Activated T-helper 17 cell treated with anti-CD3 and anti-CD28 coated beads, Interleukin-2, amount 50 U/mL, for 72 hours (primary cell): Measurements from ENCODE around the gene DAB1. TPM values are rescaled to one million over a fixed set of nuclear protein-coding genes. Genes with fewer than 3 reads are reported as not detected.

ENCODE experiments used
- ATAC-seq: fragments of 150-1000 bp; cut with Tn5 transposase; replicated peaks from 2 replicates; pipeline ENCODE4 v1.10.0; 2021; ENCODE audit warnings: mild to moderate bottlenecking, moderate library complexity
- H3K27ac Mint-ChIP-seq: one replicate; pipeline ENCODE4 v1.8.0; 2022; ENCODE audit warnings: mixed read lengths
- H3K27me3 Mint-ChIP-seq: one replicate; pipeline ENCODE4 v1.8.0; 2022; ENCODE audit warnings: mixed read lengths
- H3K36me3 Mint-ChIP-seq: one replicate; pipeline ENCODE4 v1.8.0; 2022; ENCODE audit warnings: low read depth, mild to moderate bottlenecking, mixed read lengths
- H3K4me1 Mint-ChIP-seq: one replicate; pipeline ENCODE4 v1.8.0; 2022; ENCODE audit warnings: mixed read lengths
- H3K4me3 Mint-ChIP-seq: one replicate; pipeline ENCODE4 v1.8.0; 2022; ENCODE audit warnings: mild to moderate bottlenecking, mixed read lengths
- H3K9me3 Mint-ChIP-seq: one replicate; pipeline ENCODE4 v1.8.0; 2022; ENCODE audit warnings: mixed read lengths
- total RNA-seq, 2 donors: library from RNA; stranded (reverse); gene quantifications; one replicate each; pipeline ENCODE4 v1.2.3, GENCODE V29; 2022

The DAB1 gene
- total RNA-seq, 2 donors from 2014 or later, result 1.7 to 2.7 TPM

DNA sequence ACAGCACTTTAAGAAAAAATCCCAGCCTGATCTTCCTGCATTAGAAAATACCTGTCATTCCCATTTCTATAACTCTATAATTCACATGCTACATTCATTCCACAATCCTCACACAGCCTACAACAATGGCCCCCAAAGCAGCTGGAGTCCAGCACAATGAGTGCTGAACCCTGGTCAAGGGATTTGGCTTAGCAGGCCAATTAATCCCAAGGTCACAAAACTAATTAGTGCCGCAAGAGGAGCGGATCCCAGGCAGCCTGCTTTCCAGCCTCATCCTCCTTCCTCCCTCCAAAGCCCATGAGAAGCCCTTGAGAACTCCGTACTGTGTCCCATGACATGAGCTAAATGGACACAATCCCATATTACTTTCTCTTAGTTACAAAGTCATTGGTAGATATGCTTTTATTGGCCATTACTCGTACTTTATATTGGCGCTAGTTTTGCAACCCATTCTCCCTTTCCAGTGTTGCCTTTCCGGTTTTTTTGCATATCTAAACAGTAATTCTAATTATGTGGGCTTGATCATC lies 94.8 kb downstream of the DAB1 start:
- no peaks in the 10 kb centered on the region for H3K27me3 Mint-ChIP-seq
- ATAC-seq, result no peak
- no peaks in the 10 kb centered on the region for H3K36me3 Mint-ChIP-seq
- H3K4me1 Mint-ChIP-seq, result no peaks in the 10 kb centered on the region
- H3K27ac Mint-ChIP-seq, result no peak overlapping the region
- H3K9me3 Mint-ChIP-seq, result peaks cover 4% of the 10 kb centered on the region
- H3K4me3 Mint-ChIP-seq, result no peak overlapping the region

DNA sequence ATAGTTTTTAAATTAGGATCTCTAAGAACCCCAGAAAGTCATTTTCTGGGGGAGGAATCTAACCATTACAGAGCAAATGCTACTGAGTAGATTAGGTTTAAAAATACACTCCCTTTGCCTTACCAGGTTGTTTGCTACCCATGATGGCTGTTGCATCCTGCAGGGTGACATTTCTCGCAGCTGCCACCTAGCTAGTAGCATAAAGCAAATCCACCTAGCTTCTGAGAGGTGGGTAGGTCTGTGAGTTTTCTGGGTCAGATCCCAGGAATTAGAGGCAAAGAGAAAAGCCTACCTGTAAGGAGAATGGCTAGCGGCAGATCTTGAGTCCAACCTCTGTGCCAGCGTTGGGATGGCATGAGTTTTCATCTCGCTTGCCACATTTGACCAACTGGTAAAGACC lies 95.9 kb downstream of the DAB1 start:
- Mint-ChIP-seq H3K9me3 (peaks cover 4% of the 10 kb centered on the region), H3K36me3 (no peaks in the 10 kb centered on the region), H3K4me3 (no peak overlapping the region), H3K27ac (no peak overlapping the region), H3K4me1 (no peaks in the 10 kb centered on the region), H3K27me3 (no peaks in the 10 kb centered on the region)
- ATAC-seq, result no peak

DNA sequence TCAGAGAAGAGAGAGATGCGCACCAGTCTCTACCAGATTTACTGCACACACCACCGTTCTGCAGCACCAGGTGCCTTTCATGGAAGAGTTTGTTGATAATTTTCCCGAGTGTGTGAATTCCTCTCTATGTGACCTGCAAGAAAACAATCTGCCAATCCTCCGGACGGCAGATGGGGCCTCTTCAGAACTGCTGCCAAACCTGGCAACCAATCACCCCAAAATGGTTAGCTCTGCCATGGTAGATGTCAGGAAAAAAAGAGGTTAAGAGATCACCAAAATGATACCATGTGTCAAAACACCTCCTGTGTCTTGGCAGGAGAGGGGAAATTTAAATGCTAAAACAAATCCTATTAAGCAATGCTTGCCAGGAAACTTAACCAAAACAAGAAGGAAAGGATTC lies 96.5 kb downstream of the DAB1 start:
- no peak for ATAC-seq

DNA sequence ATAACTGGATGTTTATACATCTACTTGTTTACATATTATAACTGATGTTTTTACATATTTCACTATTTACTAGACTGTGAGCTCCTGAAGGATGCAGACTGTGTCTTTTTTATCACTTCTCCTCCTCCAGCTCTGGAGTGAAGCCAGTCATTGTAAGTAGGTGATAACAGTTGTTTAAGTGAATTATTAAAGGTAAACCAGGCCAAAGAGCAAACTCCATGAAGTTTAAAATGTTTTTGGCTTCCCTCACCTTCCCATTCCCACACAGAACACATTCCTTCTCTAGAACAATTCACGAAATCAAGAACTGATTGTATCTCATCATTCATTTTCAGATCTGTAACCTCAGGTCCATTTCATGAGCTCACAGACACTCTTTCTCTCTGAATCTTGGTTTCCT lies 98.3 kb downstream of the DAB1 start:
- Mint-ChIP-seq H3K9me3 (no peaks in the 10 kb centered on the region), H3K4me1 (no peaks in the 10 kb centered on the region), H3K27me3 (no peaks in the 10 kb centered on the region), H3K4me3 (no peak overlapping the region), H3K27ac (no peak overlapping the region), H3K36me3 (no peaks in the 10 kb centered on the region)
- ATAC-seq, result no peak

More for the DNA sequence above, 96.5 kb downstream of the DAB1 start:
- H3K36me3 Mint-ChIP-seq, result no peaks in the 10 kb centered on the region
- no peak overlapping the region for H3K27ac Mint-ChIP-seq
- peaks cover 4% of the 10 kb centered on the region for H3K9me3 Mint-ChIP-seq
- H3K4me1 Mint-ChIP-seq, result no peaks in the 10 kb centered on the region
- H3K27me3 Mint-ChIP-seq, result no peaks in the 10 kb centered on the region
- H3K4me3 Mint-ChIP-seq, result no peak overlapping the region

DNA sequence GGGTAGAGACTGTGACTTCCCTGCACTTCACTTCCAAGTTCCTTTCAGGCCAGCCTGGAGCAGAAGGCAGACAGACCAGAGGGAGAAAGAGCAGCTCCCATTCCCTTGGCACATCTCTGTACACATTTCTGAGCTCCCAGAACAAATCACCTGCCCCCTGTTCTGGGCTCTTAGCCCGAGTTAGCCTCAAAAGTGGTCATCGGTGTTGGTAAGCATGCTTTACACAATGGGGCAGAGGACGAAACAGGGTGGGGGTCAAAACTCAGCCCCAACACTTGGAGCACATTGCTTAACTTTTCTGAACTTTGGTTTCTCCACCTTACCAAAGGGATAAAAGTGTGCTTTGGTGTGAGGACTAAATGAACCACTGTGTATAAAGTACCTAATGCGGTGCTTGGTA lies 98.7 kb downstream of the DAB1 start:
- H3K27me3 Mint-ChIP-seq, result no peaks in the 10 kb centered on the region
- H3K4me1 Mint-ChIP-seq, result no peaks in the 10 kb centered on the region
- no peaks in the 10 kb centered on the region for H3K9me3 Mint-ChIP-seq
- H3K27ac Mint-ChIP-seq, result no peak overlapping the region
- H3K4me3 Mint-ChIP-seq, result no peak overlapping the region
- no peak for ATAC-seq
- no peaks in the 10 kb centered on the region for H3K36me3 Mint-ChIP-seq

DNA sequence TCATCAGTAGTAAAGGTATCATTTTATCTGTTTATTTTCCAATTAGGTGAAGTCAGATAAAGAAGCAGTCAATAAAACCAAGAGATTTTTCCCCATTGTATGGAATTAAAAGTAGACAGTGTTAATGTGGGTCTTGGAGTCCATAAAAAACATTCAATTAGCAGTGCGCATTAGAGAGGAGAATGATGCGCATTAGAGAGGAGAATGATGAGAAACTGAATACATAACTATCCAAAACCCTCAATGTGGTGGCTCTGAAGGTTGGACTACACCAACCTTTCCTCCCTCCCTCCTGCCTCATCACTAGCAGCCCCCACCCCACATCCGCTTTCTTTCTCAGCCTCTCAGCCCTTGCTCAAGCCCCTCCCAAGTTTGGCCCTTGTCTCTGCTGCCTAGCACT lies 99.5 kb downstream of the DAB1 start:
- ATAC-seq, result no peak
- H3K36me3 Mint-ChIP-seq, result no peaks in the 10 kb centered on the region
- no peaks in the 10 kb centered on the region for H3K27me3 Mint-ChIP-seq
- H3K4me3 Mint-ChIP-seq, result no peak overlapping the region
- H3K9me3 Mint-ChIP-seq, result no peaks in the 10 kb centered on the region
- no peaks in the 10 kb centered on the region for H3K4me1 Mint-ChIP-seq
- no peak overlapping the region for H3K27ac Mint-ChIP-seq

DNA sequence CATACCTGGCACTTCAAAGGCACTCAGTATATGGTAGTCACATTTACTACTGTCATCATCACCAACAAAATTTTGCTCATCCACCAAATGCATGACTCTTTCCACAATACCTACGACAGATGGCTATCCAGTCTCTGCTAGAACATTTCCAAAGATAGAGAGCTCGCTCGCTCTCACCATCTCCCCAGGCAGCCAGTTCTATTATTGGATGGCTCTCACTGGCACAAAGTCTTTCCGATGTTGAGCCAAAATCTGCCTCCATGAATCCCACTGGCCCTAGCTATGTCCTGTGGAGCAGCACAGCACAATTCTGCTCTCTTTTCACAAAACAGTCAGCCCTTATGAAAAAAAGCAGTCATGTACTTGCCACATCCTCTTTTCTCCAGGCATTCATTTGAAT lies 102.1 kb downstream of the DAB1 start:
- Mint-ChIP-seq H3K4me3 (no peak overlapping the region), H3K36me3 (no peaks in the 10 kb centered on the region), H3K4me1 (no peaks in the 10 kb centered on the region), H3K9me3 (peaks cover 3% of the 10 kb centered on the region), H3K27ac (no peak overlapping the region), H3K27me3 (no peaks in the 10 kb centered on the region)
- no peak for ATAC-seq

DNA sequence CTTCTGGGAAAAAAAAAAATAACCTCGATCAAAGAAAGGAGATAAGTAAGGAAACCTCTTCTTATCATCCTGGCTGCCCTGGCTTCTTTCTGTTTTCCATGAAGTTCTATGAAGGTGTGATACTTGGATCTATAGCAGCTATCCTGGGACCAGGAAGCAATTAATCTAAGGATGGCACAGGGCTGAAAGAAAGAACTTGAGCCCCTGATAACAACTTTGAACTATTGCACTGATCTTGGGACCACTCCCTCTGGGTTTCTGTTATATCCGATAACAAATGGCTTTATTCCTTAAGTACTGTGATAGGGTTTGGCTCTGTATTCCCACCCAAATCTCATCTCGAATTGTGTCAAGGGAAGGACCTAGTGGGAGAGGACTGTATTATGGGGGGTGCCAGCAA lies 104.1 kb downstream of the DAB1 start:
- no peaks in the 10 kb centered on the region for H3K27me3 Mint-ChIP-seq
- H3K36me3 Mint-ChIP-seq, result no peaks in the 10 kb centered on the region
- H3K4me3 Mint-ChIP-seq, result no peak overlapping the region
- H3K4me1 Mint-ChIP-seq, result no peaks in the 10 kb centered on the region
- H3K9me3 Mint-ChIP-seq, result peaks cover 3% of the 10 kb centered on the region
- no peak for ATAC-seq
- no peak overlapping the region for H3K27ac Mint-ChIP-seq

DNA sequence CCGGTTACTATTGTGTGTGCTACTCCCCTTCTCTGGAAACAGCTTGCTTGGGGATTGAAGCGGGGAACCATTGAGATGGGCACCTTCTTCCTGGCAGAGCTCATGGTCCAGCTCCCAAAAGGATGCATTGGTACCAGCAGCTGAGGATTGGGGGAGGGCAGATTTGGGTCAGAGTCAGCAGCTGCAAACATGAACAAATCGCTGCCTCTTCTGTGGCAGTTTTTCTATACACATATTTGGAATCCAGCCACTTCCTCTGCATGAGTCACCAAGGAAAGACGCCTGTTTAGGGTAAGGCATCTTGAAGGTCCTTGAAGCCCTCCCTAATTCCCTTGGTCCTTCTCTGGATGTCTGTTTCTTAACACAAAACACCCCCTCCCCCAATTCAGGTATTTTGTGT lies 104.7 kb downstream of the DAB1 start:
- no peak for ATAC-seq
- H3K4me3 Mint-ChIP-seq, result no peak overlapping the region
- H3K9me3 Mint-ChIP-seq, result peaks cover 3% of the 10 kb centered on the region
- no peaks in the 10 kb centered on the region for H3K36me3 Mint-ChIP-seq
- no peaks in the 10 kb centered on the region for H3K27me3 Mint-ChIP-seq
- no peaks in the 10 kb centered on the region for H3K4me1 Mint-ChIP-seq
- no peak overlapping the region for H3K27ac Mint-ChIP-seq

DNA sequence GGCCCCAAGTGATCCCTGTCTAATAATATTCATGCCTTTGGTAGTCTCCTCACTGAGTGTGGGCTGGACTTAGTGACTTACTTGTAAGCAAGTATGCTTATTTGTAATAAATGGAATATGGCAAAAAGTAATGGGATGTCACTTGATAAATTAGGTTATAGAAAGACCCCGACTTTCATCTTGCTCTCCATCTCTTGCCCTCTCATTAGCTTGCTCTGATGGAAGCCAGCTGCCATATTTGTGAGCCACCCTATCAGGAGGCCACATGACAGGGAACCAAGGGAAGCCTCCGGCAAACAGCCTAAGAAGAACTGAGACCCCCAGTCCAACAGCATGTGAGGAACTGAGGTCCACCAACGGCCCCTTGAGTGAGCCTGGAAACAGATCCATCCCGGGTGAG lies 107.0 kb downstream of the DAB1 start:
- Mint-ChIP-seq H3K27ac (no peak overlapping the region), H3K4me3 (no peak overlapping the region), H3K4me1 (no peaks in the 10 kb centered on the region), H3K9me3 (peaks cover 3% of the 10 kb centered on the region), H3K27me3 (no peaks in the 10 kb centered on the region), H3K36me3 (no peaks in the 10 kb centered on the region)
- ATAC-seq, result no peak

DNA sequence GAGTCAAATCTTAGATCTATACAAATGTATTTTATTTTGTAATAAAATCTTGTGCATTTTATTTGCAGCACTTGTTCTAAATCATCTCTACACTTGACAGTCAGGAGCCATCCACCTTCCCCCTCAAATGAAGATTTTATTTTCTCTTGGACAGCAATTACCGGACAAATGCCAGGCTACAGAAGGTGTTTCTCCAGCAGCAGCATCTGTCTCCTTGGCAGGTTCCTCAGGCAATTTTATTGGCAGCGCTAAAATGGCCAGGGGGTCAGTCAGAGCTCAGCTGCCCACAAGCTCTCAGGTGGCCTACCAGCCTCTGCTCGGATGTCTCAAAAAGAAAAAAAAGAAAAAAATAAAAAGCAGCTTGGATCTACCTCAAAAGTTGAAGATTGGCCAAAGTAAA lies 107.6 kb downstream of the DAB1 start:
- no peaks in the 10 kb centered on the region for H3K4me1 Mint-ChIP-seq
- H3K36me3 Mint-ChIP-seq, result no peaks in the 10 kb centered on the region
- H3K27ac Mint-ChIP-seq, result no peak overlapping the region
- H3K9me3 Mint-ChIP-seq, result peaks cover 3% of the 10 kb centered on the region
- H3K27me3 Mint-ChIP-seq, result no peaks in the 10 kb centered on the region
- no peak overlapping the region for H3K4me3 Mint-ChIP-seq
- no peak for ATAC-seq

DNA sequence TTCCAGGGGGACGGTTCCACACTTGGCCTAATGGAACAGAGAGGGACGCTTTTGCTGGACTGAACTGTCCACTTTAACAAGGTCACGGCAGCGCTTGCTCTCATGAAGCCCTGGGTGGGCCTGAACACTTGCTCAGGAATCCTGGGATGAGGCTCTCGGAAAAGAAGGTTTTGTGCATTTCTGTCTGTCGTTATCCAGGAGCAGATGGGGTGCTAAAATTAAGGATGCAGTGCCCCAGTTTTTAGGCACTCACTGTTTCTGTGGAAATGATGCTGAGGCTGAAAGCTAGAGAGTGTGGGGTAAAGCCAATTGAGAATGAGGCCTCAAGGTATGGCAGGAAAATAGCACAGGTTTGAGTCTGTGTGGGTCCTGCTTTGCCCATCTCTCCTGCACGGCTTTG lies 111.0 kb downstream of the DAB1 start:
- Mint-ChIP-seq H3K9me3 (peaks cover 3% of the 10 kb centered on the region), H3K4me3 (no peak overlapping the region), H3K27ac (no peak overlapping the region), H3K27me3 (no peaks in the 10 kb centered on the region), H3K4me1 (peaks cover 6% of the 10 kb centered on the region), H3K36me3 (no peaks in the 10 kb centered on the region)
- no peak for ATAC-seq

DNA sequence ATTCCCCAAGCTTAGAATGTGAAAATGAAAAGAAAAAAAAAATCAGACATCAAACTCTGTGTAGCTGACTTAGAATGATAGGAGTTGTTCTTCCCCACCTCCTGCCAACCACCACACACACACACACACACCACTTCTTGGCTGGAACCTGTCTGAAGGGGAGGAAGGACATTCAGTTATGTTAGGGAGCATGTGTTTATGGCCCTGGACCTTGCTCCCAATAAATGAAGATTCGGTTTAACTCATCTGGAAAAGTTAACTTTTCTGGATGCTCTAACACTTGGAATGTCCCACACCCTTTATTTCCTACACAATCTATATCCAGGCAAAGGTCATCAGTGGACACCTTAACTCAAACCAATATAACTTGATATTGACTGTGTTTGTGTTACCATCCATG lies 112.4 kb downstream of the DAB1 start:
- no peak overlapping the region for H3K27ac Mint-ChIP-seq
- no peaks in the 10 kb centered on the region for H3K27me3 Mint-ChIP-seq
- H3K4me1 Mint-ChIP-seq, result peaks cover 18% of the 10 kb centered on the region
- no peak for ATAC-seq
- no peak overlapping the region for H3K4me3 Mint-ChIP-seq
- peaks cover 7% of the 10 kb centered on the region for H3K9me3 Mint-ChIP-seq
- no peaks in the 10 kb centered on the region for H3K36me3 Mint-ChIP-seq

DNA sequence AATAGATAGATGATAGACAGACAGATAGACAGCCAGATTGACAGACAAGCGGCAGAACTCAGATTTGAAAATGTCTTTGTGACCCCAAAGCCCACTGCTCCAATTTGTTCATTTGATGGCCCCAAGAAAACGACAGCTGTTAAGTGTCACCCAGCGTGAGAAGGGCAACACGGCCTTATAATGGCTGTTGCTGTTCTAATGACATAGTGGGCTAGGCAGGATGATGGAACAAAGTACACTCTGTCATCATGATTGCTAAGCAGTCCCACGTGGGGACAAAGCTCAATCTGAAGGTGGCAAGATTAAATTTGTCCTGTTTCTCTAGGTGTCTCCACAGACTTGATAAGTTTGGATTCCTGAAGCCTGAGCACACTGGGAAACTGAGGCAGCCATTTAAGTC lies 112.9 kb downstream of the DAB1 start:
- Mint-ChIP-seq H3K4me3 (no peak overlapping the region), H3K4me1 (peaks cover 18% of the 10 kb centered on the region)

DNA sequence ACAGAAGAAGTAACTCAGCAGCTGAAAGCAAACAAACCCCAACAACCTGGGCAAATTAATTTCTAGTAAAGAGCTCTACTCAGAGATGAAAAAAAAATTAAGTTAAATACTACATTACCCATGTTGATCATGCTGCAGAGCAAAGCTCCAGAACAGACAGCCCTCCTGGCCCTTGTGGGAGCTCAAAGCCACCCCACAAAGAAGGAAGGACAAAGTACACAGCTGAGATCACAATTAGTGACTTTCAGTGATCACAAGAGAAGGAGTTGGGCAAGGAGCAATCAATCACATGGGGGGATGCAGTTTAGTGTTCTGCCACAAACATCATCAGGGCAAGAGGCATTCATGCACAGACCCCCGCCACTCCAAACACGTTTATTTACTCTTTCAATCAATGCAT lies 114.2 kb downstream of the DAB1 start:
- Mint-ChIP-seq H3K36me3 (no peaks in the 10 kb centered on the region), H3K27me3 (no peaks in the 10 kb centered on the region), H3K4me1 (peaks cover 18% of the 10 kb centered on the region), H3K27ac (no peak overlapping the region), H3K9me3 (peaks cover 7% of the 10 kb centered on the region), H3K4me3 (no peak overlapping the region)
- ATAC-seq, result no peak

More for the DNA sequence above, 112.9 kb downstream of the DAB1 start:
- H3K36me3 Mint-ChIP-seq, result no peaks in the 10 kb centered on the region
- no peaks in the 10 kb centered on the region for H3K27me3 Mint-ChIP-seq
- peaks cover 7% of the 10 kb centered on the region for H3K9me3 Mint-ChIP-seq
- no peak overlapping the region for H3K27ac Mint-ChIP-seq
- no peak for ATAC-seq
